ENCODE measurements around the gene CLIC4. TPM values are rescaled to one million over a fixed set of nuclear protein-coding genes. Genes with fewer than 3 reads are reported as not detected.
A peak's percentile ranks its signal among the peaks of the same experiment; 100 is the strongest.

CLIC4 gene
- total RNA-seq, 1 experiment from 2014 or later = 243 TPM

DNA sequence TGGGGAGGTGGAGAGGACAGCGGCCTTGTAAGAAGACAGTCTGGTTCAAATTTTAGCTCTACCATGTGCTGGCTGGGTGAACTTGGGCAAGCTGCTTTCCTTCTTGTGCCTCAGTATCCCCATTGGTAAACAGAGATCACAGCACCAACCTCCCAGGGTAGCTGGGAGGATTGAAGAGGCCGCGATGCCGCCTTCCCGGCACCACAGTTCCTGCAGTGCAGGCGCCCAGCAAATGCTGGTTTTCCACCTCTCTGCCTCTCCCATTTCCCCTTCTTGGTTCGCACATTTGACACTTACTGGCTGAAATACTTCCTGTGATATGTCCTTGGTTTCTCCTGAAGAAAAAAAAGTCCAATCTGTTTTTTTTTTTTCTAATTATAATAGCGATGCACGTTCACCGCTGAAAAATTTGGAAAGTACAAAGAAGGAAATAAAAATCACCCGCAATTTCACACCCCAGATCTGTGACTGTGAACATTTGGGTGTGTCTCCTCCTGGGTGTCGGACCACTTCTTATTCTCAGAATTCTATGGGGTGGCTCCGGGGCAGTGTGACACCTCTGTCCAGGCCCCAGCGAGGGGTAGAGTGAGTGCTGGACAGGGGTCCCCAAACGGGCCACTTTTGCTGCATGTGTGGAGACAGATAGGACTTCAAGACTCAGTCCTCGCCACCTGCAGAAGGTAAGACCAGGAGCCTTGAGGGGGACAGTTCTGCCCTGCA lies 111.7 kb downstream of the CLIC4 start:
- Histone ChIP-seq H3K27me3 (ENCODE audit: control insufficient read depth, insufficient read depth, low read length) (no peaks in the 10 kb centered on the region), H3K36me3 (replicated peaks; ENCODE audit: control insufficient read depth, insufficient read depth, low read length) (no peaks in the 10 kb centered on the region), H3K4me3 (ENCODE audit: insufficient read depth, low read depth, low read length) (no peak overlapping the region)
- DNase-seq = no peak

DNA sequence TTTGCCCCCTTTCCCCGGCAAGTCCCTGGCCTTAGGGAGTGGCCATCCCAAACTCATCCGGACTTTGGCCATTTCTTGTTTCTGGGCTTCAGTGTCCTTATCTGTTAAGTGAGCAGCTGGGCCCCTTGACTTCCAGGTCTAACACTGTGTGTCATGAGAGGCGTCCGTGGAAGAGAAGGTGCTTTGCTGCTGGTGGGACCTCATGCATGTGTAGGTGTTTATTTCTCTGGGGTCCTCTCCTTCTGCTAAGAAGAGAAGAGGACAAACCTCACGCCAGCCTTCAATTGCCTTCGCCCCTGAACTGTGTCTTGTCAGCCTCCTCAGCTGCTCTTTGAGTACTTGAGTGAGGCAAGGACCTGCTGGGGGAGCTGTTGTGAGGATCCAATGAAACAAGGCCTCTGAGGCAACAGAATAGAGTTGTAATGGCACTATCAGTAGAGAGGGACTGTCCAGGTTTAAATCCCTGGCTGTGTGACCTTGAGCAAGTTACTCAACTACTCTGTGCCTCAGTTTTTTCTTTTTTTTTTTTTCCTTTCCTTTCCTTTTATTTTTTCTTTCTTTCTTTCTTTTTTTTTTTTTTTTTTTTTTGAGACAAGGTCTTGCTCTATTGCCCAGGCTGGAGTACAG lies 112.4 kb downstream of the CLIC4 start:
- Histone ChIP-seq H3K36me3 (replicated peaks; ENCODE audit: control insufficient read depth, insufficient read depth, low read length) (no peaks in the 10 kb centered on the region), H3K27me3 (ENCODE audit: control insufficient read depth, insufficient read depth, low read length) (no peaks in the 10 kb centered on the region), H3K4me3 (ENCODE audit: insufficient read depth, low read depth, low read length) (no peak overlapping the region)
- DNase-seq = peak; percentile 67

DNA sequence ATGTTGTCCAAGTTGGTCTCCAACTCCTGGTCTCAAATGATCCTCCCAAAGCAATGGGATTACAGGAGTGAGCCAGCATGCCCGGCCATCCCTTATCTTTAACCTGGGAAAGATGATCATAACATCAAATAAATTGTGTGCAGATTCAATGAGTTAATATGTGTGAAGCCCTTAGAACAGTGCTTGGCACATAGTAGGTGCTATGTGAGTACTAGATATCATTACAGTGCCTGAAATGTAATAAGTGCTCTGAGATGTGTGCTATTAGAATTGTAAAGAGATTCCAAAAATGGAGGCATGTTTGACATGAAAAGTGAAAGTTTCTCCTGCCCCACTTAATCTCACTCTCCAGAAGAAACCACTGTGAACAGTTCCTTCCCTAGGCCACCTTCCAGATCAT lies 113.0 kb downstream of the CLIC4 start:
- Histone ChIP-seq H3K4me3 (ENCODE audit: insufficient read depth, low read depth, low read length) (no peak overlapping the region), H3K27me3 (ENCODE audit: control insufficient read depth, insufficient read depth, low read length) (no peaks in the 10 kb centered on the region), H3K36me3 (replicated peaks; ENCODE audit: control insufficient read depth, insufficient read depth, low read length) (no peaks in the 10 kb centered on the region)
- no peak for DNase-seq

DNA sequence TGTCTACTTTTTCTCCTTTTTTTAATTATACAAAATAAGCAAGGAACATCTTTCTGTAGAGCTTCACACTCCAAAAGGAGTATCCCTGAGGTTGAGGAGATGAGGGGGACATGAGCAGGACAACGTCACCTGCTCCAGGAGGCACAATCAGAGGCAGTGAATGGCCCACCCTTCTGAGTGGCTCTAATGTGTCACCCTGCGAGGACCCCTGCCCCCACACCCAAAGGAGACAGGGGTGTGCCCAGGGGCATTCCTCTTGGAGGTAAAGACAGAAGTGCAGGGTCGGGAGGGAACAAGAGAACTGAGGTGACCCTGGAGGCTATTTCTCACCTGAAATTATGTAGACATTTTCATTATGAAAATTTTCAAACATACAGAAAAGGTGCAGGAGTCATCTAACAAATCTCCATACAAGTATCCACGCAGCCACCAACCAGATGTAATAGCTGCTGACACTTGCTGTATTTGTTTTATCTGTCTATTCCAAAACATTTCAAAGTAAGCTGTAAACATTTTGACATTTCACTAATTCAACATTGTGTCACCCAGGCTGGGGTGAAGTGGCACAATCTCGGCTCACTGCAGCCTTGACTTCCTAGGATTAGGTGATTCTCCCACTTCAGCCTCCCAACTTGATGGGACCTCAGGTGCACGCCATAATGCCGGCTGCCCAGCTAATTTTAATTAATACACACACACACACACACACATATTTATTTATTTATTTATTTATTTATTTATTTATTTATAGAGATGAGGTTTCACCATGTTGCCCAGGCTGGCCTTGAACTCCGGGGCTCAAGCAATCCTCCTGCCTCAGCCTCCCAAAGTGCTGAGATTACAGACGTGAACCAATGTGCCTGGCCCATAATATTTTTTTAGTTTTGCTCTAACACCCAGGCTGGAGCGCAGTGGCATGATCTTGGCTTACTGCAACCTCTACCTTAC lies 114.1 kb downstream of the CLIC4 start:
- H3K27me3 ChIP-seq (ENCODE audit: control insufficient read depth, insufficient read depth, low read length) = no peaks in the 10 kb centered on the region
- no peak overlapping the region for H3K4me3 ChIP-seq (ENCODE audit: insufficient read depth, low read depth, low read length)
- no peaks in the 10 kb centered on the region for H3K36me3 ChIP-seq (replicated peaks; ENCODE audit: control insufficient read depth, insufficient read depth, low read length)
- no peak for DNase-seq

DNA sequence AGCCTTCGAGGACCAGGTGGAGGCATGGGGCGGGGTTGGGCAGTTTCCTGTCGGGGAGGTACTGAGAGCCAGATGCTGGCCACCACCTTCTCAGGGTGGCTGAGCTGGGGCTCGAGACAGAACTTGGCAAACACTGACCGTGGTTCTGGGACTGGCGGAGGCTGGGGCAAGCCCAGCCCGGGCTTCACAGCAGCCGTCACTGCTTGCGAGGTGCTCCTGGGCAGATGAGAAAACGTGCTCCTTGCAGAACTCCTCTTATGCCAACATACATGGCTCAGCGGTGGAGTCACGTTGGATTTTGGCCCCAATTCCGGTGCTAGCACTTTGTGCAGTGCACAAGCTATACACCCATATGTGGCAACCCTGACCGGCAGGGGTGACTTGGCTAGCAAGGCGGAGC lies 115.6 kb downstream of the CLIC4 start:
- H3K27me3 ChIP-seq (ENCODE audit: control insufficient read depth, insufficient read depth, low read length) = no peaks in the 10 kb centered on the region
- peak; percentile 12 for DNase-seq
- H3K4me3 ChIP-seq (ENCODE audit: insufficient read depth, low read depth, low read length) = no peak overlapping the region
- H3K36me3 ChIP-seq (replicated peaks; ENCODE audit: control insufficient read depth, insufficient read depth, low read length) = no peaks in the 10 kb centered on the region

DNA sequence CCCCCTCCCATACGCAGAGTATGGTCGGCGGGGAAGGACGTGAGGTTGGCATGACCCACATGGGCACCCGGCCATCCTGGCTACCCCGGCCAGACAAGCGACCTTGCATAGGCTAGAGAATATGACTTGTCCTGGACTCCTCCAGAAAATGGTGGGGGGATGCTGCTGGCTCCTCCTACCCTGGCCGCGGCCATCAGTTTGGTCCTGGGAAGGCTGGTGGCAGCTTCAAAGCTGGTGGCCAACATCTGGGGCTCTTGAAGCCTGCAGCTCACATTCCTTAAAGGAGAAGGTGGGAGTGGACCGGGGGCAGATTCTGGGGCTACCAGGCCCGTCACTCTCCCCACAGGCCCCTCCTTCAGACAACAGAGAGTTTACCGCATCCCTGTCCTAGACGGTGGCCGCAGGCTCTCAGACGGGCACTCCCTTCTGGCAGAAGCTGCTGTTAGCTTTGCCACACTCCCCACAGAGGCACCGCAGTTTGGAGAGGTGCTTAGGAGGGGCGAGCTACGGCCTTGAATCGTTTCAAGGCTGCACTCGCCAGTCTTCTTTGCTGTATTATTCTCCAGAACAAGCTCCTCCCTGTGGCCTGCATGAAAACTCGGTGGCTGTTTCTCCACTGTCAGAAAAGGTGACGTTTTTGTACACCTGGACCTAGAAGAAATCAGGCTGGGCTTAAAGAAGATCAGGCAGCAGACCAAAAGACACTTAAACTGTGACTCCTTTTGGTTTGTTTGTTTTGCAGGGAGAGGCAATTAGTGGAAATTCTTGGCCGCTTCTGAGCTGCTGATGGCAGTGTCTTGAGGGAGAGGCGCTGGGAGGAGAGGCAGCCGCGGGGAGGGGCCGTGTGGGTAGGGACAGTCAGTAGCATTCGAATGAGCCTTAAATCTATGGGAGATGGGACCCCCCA lies 116.8 kb downstream of the CLIC4 start:
- Histone ChIP-seq H3K27me3 (ENCODE audit: control insufficient read depth, insufficient read depth, low read length) (no peaks in the 10 kb centered on the region; the same call in 1 of the 2 replicates), H3K4me3 (ENCODE audit: insufficient read depth, low read depth, low read length) (no peak overlapping the region), H3K36me3 (replicated peaks; ENCODE audit: control insufficient read depth, insufficient read depth, low read length) (no peaks in the 10 kb centered on the region)
- DNase-seq = peak; percentile 62

DNA sequence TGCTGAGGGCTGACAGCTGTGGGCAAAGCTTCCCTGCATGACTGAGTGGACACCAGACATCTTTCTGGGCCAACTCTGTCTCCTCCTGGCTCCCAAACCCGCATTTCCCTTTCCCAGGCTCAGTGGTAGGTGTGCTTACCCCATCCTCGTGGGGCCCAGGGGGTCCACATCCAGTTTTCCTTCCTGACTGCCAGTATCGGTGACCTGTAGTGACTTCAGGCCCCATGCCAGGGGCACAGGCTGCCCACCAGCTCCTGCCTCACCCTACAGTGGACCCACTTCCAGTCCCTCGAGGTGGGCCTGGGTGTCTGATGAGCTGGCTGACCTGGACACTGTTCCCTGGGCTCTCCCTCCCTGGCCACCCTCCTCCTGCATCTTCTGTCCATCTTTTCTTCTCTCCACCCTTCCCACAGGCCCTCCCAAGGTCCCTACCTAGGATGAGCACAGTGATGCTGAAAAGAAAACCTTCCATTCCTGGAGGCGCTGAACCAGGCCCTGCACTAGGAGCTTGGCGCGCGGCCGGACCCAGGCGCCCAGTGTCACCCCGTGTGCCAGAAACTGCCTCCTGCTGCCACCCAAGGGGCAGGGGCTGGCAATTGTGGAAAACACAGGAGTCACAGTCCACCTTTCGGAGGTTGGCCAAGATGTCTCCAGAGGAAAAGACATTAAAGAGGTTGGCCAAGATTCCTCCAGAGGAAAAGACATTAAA lies 117.7 kb downstream of the CLIC4 start:
- H3K36me3 ChIP-seq (replicated peaks; ENCODE audit: control insufficient read depth, insufficient read depth, low read length) = no peaks in the 10 kb centered on the region
- no peaks in the 10 kb centered on the region; the same call in 1 of the 2 replicates for H3K27me3 ChIP-seq (ENCODE audit: control insufficient read depth, insufficient read depth, low read length)
- no peak overlapping the region for H3K4me3 ChIP-seq (ENCODE audit: insufficient read depth, low read depth, low read length)
- peak; percentile 30 for DNase-seq

DNA sequence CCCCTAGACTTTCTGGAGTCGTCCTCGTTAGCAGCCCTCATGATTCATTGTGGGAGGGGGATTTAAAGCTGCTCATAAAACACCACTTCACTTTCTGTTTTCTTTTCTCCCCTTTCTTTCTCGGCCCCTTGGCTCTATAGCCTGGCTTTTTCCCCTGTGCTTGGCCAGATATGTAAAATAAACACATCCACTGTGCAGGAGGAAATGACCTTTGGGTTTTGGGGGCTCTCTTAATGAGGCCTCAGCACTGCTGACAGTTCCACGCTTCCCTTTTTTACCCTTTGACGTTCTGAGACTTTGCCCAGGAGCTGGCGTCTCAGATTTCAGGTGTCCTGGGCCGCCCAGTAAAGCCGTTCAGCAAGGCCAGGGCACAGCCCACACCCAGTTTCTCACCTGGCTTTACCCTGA lies 119.1 kb downstream of the CLIC4 start:
- Histone ChIP-seq H3K4me3 (ENCODE audit: insufficient read depth, low read depth, low read length) (no peak overlapping the region), H3K27me3 (ENCODE audit: control insufficient read depth, insufficient read depth, low read length) (no peaks in the 10 kb centered on the region; the same call in 1 of the 2 replicates), H3K36me3 (replicated peaks; ENCODE audit: control insufficient read depth, insufficient read depth, low read length) (no peaks in the 10 kb centered on the region)
- DNase-seq = peak; percentile 61

DNA sequence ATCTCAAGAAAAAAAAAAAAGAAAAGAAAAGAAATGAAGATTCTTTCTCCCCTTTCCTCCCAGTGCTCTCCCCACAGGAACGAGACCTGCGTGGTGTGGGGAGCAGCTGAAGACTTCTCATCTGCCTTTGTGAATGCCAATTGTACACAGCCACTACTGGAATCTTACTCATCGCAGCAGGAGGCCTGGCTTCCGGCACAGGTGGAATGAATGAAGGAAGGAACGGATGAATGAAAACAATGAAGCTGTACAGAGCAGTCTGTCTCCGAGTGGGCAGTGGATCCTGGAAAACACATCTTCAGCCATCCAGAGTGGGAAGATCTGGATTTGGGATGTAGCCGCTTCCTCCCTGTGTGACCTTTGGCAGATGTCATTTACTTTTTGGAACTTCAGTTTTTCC lies 119.9 kb downstream of the CLIC4 start:
- H3K36me3 ChIP-seq (replicated peaks; ENCODE audit: control insufficient read depth, insufficient read depth, low read length) = no peaks in the 10 kb centered on the region
- no peaks in the 10 kb centered on the region; the same call in 1 of the 2 replicates for H3K27me3 ChIP-seq (ENCODE audit: control insufficient read depth, insufficient read depth, low read length)
- no peak overlapping the region for H3K4me3 ChIP-seq (ENCODE audit: insufficient read depth, low read depth, low read length)
- DNase-seq = no peak

DNA sequence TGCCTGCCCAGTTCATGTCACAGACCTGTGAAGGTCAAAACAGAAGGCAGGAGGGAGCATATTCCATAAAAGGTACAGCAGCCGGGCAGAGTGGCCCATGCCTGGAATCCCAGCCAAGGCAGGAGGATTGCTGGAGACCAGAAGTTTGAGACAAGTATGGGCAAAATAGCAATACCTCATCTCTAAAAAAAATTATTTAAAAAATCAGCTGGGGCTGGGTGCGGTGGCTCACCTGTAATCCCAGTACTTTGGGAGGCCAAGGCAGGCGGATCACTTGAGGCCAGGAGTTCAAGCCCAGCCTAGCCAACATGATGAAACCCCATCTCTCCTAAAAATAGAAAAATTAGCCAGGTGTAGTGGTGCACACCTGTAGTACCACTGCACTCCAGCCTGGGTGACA lies 120.3 kb downstream of the CLIC4 start:
- H3K4me3 ChIP-seq (ENCODE audit: insufficient read depth, low read depth, low read length) = no peak overlapping the region
- no peaks in the 10 kb centered on the region for H3K36me3 ChIP-seq (replicated peaks; ENCODE audit: control insufficient read depth, insufficient read depth, low read length)
- DNase-seq = no peak
- no peaks in the 10 kb centered on the region; the same call in 1 of the 2 replicates for H3K27me3 ChIP-seq (ENCODE audit: control insufficient read depth, insufficient read depth, low read length)

DNA sequence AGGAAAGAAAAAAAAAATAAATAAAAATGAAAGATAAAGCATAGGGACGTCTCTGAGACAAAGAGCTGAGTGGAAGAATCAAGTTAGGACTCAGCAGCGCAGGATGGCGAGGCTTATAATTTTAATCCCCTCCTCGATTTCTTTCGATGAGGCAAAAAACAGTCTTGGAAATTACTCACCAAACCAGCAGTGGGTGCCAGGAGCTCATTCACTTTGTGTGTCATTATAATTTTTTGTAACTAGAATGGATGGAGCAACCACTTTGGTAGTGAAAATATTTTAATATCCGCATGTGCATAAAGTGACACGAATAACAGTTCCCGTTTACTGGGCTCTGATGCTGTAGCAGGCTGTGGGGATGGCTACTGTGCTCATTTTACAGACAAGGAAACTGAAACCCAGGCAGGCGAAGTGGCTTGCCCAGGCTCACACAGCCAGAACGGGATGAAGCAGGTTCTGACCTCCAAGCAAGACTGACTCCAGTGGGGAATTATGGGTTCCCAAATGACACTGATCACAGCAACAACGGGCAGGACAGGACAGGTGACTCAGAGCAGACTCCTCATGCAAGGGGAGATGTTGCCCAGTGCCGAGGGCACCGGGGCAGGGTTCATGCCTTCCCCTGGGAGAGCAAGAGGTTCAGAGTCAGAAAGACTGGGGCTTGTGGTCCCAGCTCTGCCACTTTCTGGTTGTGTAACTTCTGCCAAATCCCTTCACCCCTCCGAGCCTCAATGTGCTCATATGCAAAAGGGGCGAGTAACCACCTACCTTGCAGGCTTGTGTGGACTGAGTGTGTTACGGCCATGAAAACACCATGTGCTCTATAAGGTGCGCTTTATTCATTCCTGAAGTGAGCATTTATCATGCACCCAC lies 121.2 kb downstream of the CLIC4 start:
- no peak overlapping the region for H3K4me3 ChIP-seq (ENCODE audit: insufficient read depth, low read depth, low read length)
- peak; percentile 18 for DNase-seq
- no peaks in the 10 kb centered on the region; the same call in 1 of the 2 replicates for H3K27me3 ChIP-seq (ENCODE audit: control insufficient read depth, insufficient read depth, low read length)
- H3K36me3 ChIP-seq (replicated peaks; ENCODE audit: control insufficient read depth, insufficient read depth, low read length) = no peaks in the 10 kb centered on the region

DNA sequence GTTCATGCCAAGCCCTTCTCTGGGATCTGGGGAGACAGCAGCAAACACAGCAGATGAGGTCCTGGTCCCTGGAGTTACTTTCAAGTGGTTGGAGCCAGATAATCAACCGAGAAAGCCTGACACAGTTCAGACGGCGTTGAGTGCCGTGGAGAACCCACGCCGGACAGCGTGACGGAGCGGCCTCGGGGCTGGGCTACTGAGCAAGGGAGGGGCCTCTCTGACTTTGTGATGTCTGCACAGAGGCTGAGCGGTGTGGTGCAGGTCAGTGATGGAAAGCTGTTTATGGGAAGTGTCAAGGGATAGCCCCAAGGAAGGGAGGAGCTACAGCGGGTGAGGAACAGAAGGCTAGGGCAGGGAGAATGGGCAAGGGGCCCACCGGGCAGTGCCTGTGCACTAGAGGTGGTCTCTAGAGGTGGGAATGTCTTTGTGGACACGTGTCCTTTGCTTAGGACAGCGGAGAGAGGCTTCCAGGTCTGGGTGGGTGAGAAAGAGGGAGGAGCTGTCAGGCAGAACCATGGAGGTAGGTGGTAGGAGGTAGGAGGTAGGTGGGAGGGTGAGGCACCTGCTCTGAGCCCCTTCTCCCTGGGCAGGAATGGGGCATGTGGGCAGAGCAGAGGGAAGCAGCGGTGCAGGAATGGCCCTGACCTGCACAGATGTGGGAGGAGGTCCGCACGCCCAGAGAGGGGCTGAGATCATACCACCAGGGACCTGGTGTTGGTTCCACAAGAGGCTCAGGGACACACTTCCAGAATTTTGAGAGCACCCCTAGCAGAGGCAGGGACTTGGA lies 122.0 kb downstream of the CLIC4 start:
- Histone ChIP-seq H3K4me3 (ENCODE audit: insufficient read depth, low read depth, low read length) (no peak overlapping the region), H3K27me3 (ENCODE audit: control insufficient read depth, insufficient read depth, low read length) (no peaks in the 10 kb centered on the region; the same call in 1 of the 2 replicates), H3K36me3 (replicated peaks; ENCODE audit: control insufficient read depth, insufficient read depth, low read length) (no peaks in the 10 kb centered on the region)
- DNase-seq = peak; percentile 32

Data from H7 (cell line).